ENCODE data around the gene ACTR3.

ACTR3 gene

DNA sequence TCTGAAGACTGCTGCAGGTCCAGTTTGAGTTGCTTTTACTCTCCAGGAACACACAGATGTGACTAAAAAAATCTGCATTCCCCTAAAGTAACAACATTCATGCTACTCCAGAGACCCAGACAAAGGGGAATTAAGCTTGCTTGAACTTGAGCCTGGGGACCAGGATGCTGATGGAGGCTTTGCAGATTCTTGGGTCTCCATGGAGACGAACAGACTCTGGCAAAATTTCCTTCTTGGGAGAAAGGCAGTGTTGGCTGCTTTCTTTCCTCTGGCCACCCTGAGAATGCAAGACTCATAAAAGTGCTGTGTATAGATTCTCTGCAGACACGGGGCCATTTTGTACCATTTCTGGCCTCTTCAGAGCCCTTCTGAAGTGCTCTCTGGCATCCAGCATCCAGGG, 112.0 kb downstream of the ACTR3 start:
- no peak for TF ChIP-seq CTCF (conservative IDR thresholded peaks at IDR 0.05; ENCODE audit: control insufficient read depth, insufficient read depth, low read depth, low read length)

GRCh38 chr2:114005110-114005783, 115.4 kb downstream of the ACTR3 start:
- DNase-seq (ENCODE audit: low read depth), result no peak
- no peak for TF ChIP-seq CTCF (conservative IDR thresholded peaks at IDR 0.05; ENCODE audit: control insufficient read depth, insufficient read depth, low read depth, low read length)
- no peak overlapping the region for H3K4me3 ChIP-seq (ENCODE audit: control insufficient read depth, low read depth, low read length)

More for the DNA sequence above, 112.0 kb downstream of the ACTR3 start:
- DNase-seq (ENCODE audit: low read depth), result no peak
- H3K4me3 ChIP-seq (ENCODE audit: control insufficient read depth, low read depth, low read length), result no peak overlapping the region

DNA sequence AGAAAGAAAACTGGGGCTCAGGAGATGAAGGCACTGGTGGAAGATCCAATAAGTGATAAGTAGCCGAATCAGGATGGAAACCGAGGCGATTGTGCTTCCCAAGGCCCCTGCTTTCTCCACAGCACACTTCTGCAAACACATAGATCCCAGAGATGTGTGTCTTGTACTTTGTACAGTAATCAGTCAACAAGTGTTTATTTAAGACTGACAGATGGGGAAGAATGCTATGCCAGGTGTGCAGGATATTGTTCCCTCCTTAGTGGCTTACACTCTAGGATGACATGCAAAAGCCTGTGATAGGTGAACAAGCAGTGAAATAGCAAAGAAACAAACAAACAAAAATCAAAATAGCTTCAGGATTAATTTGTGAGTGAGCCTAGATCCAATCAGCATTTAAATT, 116.6 kb downstream of the ACTR3 start:
- no peak for TF ChIP-seq CTCF (conservative IDR thresholded peaks at IDR 0.05; ENCODE audit: control insufficient read depth, insufficient read depth, low read depth, low read length)
- no peak overlapping the region for H3K4me3 ChIP-seq (ENCODE audit: control insufficient read depth, low read depth, low read length)
- no peak for DNase-seq (ENCODE audit: low read depth)

DNA sequence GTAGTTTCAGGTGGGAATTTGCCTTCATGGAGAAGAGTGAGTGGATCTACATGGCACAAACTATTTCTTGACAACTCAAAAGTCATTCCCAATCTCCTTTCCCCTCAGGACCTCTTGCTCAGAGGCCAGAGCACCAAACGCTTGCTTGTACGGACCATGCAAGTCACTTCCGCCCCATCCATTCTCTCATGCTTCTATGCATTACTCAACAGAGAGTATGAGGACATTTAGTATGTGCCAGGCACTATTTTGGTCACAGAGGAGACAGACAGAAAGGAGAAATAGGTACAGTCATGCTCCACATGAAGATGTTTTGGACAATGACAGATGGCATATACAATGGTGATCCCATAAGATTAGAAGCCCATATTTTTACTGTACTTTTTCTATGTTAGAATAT, 117.5 kb downstream of the ACTR3 start:
- no peak for TF ChIP-seq CTCF (conservative IDR thresholded peaks at IDR 0.05; ENCODE audit: control insufficient read depth, insufficient read depth, low read depth, low read length)
- DNase-seq (ENCODE audit: low read depth), result no peak
- no peak overlapping the region for H3K4me3 ChIP-seq (ENCODE audit: control insufficient read depth, low read depth, low read length)

DNA sequence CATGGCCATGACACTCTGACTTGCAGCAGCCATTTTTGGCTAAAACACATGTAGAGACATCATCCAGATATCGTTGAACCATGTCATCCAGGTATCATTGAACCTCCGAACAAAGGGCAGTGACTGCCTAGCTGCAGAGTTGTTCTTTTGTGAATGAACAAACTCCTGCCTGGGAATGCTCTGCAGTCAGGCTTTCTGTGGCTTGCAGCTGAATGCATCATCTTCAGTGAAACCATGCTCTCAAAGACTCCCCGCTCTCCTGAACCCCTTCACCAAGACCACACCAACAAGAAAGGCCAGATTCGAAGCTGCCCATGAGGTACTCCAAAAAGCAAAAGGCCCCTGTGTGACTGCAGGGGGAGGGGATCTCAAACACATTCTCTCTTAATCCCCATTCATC, 118.8 kb downstream of the ACTR3 start:
- DNase-seq (ENCODE audit: low read depth), result no peak
- TF ChIP-seq CTCF (conservative IDR thresholded peaks at IDR 0.05; ENCODE audit: control insufficient read depth, insufficient read depth, low read depth, low read length), result no peak
- no peak overlapping the region for H3K4me3 ChIP-seq (ENCODE audit: control insufficient read depth, low read depth, low read length)

DNA sequence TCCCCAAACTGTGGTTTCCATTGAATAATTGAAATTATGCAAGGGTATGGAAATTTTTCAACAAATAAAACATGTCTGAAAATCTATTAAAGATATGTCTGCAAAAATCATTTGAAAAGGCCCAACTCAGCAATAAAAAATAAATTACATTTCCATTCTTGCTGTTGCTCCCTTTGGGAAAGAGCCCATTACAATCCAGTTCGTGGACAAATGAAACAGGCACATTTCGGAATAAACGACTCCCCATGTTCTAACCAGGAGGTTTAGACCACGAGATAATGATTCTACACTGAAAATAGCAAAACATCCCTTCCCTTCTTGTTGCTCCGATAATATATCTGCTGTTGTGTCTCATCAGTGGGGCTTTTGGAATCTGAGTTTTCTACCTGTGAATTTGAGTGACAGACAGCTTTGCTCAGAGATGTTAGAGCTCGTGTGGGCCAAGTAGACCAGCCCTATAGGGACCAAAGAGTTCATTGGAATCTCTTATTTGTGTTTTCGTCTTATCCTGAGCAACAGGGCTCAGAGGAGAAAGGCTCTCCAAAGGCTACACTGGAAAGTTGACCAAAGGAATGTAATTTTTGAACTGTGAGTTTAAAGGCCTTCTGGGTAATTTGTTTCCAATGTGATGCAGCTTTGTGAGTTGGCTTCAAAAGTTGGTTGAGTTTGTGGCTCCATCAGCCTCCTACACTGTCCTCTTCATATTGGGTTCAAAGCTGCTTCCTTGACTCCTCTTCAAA, 119.5 kb downstream of the ACTR3 start:
- DNase-seq (ENCODE audit: low read depth), result no peak
- TF ChIP-seq CTCF (conservative IDR thresholded peaks at IDR 0.05; ENCODE audit: control insufficient read depth, insufficient read depth, low read depth, low read length), result no peak
- no peak overlapping the region for H3K4me3 ChIP-seq (ENCODE audit: control insufficient read depth, low read depth, low read length)
